H9 (cell line): ENCODE measurements around the gene LAMB1. TPM values are rescaled to one million over a fixed set of nuclear protein-coding genes. Genes with fewer than 3 reads are reported as not detected.

Source experiments
- DNase-seq: peaks from one replicate; pipeline ENCODE4 v3.0.0-alpha.2; 2017
- H2AFZ ChIP-seq: one replicate; pipeline ENCODE4 v1.6.1; 2013; ENCODE audit warnings: mild to moderate bottlenecking, low read length, control low read depth, moderate library complexity
- H2AK5ac ChIP-seq: 2 replicates; pipeline ENCODE4 v1.6.1; 2013; ENCODE audit warnings: low read length, control low read depth, mixed read lengths; ENCODE audit not compliant: insufficient read length
- H2BK120ac ChIP-seq: one replicate; pipeline ENCODE4 v1.6.1; 2013; ENCODE audit warnings: low read depth, mild to moderate bottlenecking, low read length, control low read depth, inconsistent platforms; ENCODE audit not compliant: poor library complexity, severe bottlenecking
- H2BK12ac ChIP-seq: 2 replicates; pipeline ENCODE4 v1.6.1; 2013; ENCODE audit warnings: low read length, control low read depth, mixed read lengths, low read depth; ENCODE audit not compliant: insufficient read length
- H2BK15ac ChIP-seq: 2 replicates; pipeline ENCODE4 v1.6.1; 2013; ENCODE audit warnings: low read depth, low read length, control low read depth
- H2BK20ac ChIP-seq: one replicate; pipeline ENCODE4 v1.6.1; 2013; ENCODE audit warnings: low read depth, mild to moderate bottlenecking, low read length, control low read depth, inconsistent platforms; ENCODE audit not compliant: poor library complexity, severe bottlenecking
- H2BK5ac ChIP-seq: 2 replicates; pipeline ENCODE4 v1.6.1; 2013; ENCODE audit warnings: low read length, control low read depth, mixed read lengths; ENCODE audit not compliant: insufficient read length
- H3K14ac ChIP-seq: 2 replicates; pipeline ENCODE4 v1.6.1; 2013; ENCODE audit warnings: low read length, control low read depth; ENCODE audit not compliant: insufficient read depth
- H3K18ac ChIP-seq: 2 replicates; pipeline ENCODE4 v1.6.1; 2013; ENCODE audit warnings: low read depth, mild to moderate bottlenecking, mixed read lengths, low read length, control low read depth; ENCODE audit not compliant: insufficient read length
- H3K23ac ChIP-seq: 2 replicates; pipeline ENCODE4 v1.6.1; 2013; ENCODE audit warnings: low read length, control low read depth, mixed read lengths, low read depth; ENCODE audit not compliant: insufficient read length
- H3K23me2 ChIP-seq: 2 replicates; pipeline ENCODE4 v1.6.1; 2013; ENCODE audit warnings: low read depth, mild to moderate bottlenecking, mixed read lengths, low read length, control low read depth; ENCODE audit not compliant: insufficient read length, poor library complexity, severe bottlenecking
- H3K27ac ChIP-seq: 2 replicates; pipeline ENCODE4 v1.5.1; 2013; ENCODE audit warnings: low read length, control low read depth, mixed read lengths, low read depth; ENCODE audit not compliant: insufficient read length
- H3K27me3 ChIP-seq: 2 replicates; pipeline ENCODE4 v1.6.1; 2013; ENCODE audit warnings: low read length, control low read depth, inconsistent platforms; ENCODE audit not compliant: insufficient read depth
- H3K4ac ChIP-seq: 2 replicates; pipeline ENCODE4 v1.6.1; 2013; ENCODE audit warnings: low read depth, mild to moderate bottlenecking, control low read depth, inconsistent platforms, low read length, moderate library complexity
- H3K4me1 ChIP-seq: 2 replicates; pipeline ENCODE4 v1.6.1; 2013; ENCODE audit warnings: low read length, control low read depth, inconsistent platforms; ENCODE audit not compliant: insufficient read depth
- H3K4me2 ChIP-seq: 2 replicates; pipeline ENCODE4 v1.6.1; 2013; ENCODE audit warnings: low read length, control low read depth, mixed read lengths; ENCODE audit not compliant: insufficient read length, insufficient read depth
- H3K56ac ChIP-seq: 2 replicates; pipeline ENCODE4 v1.6.1; 2013; ENCODE audit warnings: low read depth, mild to moderate bottlenecking, mixed read lengths, low read length, control low read depth; ENCODE audit not compliant: insufficient read length
- H3K79me1 ChIP-seq: 2 replicates; pipeline ENCODE4 v1.6.1; 2013; ENCODE audit warnings: low read depth, mild to moderate bottlenecking, moderate library complexity, low read length, control low read depth, inconsistent platforms; ENCODE audit not compliant: insufficient read depth, poor library complexity, severe bottlenecking
- H3K79me2 ChIP-seq: 2 replicates; pipeline ENCODE4 v1.6.1; 2013; ENCODE audit warnings: low read length, control low read depth, inconsistent platforms; ENCODE audit not compliant: insufficient read depth
- H3K9ac ChIP-seq: 2 replicates; pipeline ENCODE4 v1.6.1; 2013; ENCODE audit warnings: low read length, control low read depth, mixed read lengths; ENCODE audit not compliant: insufficient read length; ENCODE audit errors: extremely low read depth
- H3K9me3 ChIP-seq: one replicate; pipeline ENCODE4 v1.6.1; 2013; ENCODE audit warnings: low read depth, low read length, inconsistent platforms; ENCODE audit not compliant: control insufficient read depth
- H3T11ph ChIP-seq: one replicate; pipeline ENCODE4 v1.6.1; 2013; ENCODE audit warnings: mild to moderate bottlenecking, low read length, control low read depth, inconsistent platforms
- H4K20me1 ChIP-seq: one replicate; pipeline ENCODE4 v1.6.1; 2013; ENCODE audit not compliant: control insufficient read depth, insufficient read length, insufficient read depth
- H4K5ac ChIP-seq: 2 replicates; pipeline ENCODE4 v1.6.1; 2013; ENCODE audit warnings: low read depth, mild to moderate bottlenecking, mixed read lengths, low read length, control low read depth; ENCODE audit not compliant: insufficient read length
- H4K8ac ChIP-seq: replicated peaks from 2 replicates; pipeline ENCODE4 v1.6.1; 2013; ENCODE audit warnings: low read length, control low read depth, mixed read lengths, low read depth; ENCODE audit not compliant: insufficient read length
- H4K91ac ChIP-seq: 2 replicates; pipeline ENCODE4 v1.6.1; 2013; ENCODE audit warnings: low read depth, mild to moderate bottlenecking, moderate library complexity, mixed read lengths, low read length, control low read depth; ENCODE audit not compliant: insufficient read length
- H3K27ac Mint-ChIP-seq, 3 experiments: 2 replicates in 2 of 3; 3 replicates in 1 of 3; pipeline ENCODE4 v1.8.0; 2020 to 2021; ENCODE audit warnings: mixed read lengths in 3 of 3, mild to moderate bottlenecking in 1 of 3, moderate library complexity in 1 of 3
- H3K27me3 Mint-ChIP-seq: 2 replicates; pipeline ENCODE4 v1.8.0; 2021; ENCODE audit warnings: low read depth, mild to moderate bottlenecking, moderate library complexity, mixed read lengths
- H3K36me3 Mint-ChIP-seq, 3 experiments: 2 replicates in 2 of 3; 3 replicates in 1 of 3; pipeline ENCODE4 v1.8.0; 2020 to 2021; ENCODE audit warnings: low read depth in 3 of 3, mixed read lengths in 3 of 3; ENCODE audit not compliant: insufficient read depth in 1 of 3
- H3K4me1 Mint-ChIP-seq, 2 experiments: 2 replicates each; pipeline ENCODE4 v1.8.0; 2020; ENCODE audit warnings: mixed read lengths in 2 of 2
- H3K4me3 Mint-ChIP-seq, 2 experiments: 2 replicates in 1 of 2; 3 replicates in 1 of 2; pipeline ENCODE4 v1.8.0; 2020 to 2021; ENCODE audit warnings: mild to moderate bottlenecking in 2 of 2, mixed read lengths in 2 of 2, moderate library complexity in 1 of 2
- H3K9me3 Mint-ChIP-seq, 2 experiments: 2 replicates in 1 of 2; 3 replicates in 1 of 2; pipeline ENCODE4 v1.8.0; 2020; ENCODE audit warnings: mild to moderate bottlenecking in 2 of 2, mixed read lengths in 2 of 2, moderate library complexity in 1 of 2
- CTCF ChIP-seq: fragments of 200-600 bp; sonication (generic); conservative IDR thresholded peaks from 3 replicates; pipeline ENCODE4 v1.8.0; 2021; ENCODE audit warnings: antibody characterized with exemption, mild to moderate bottlenecking
- WGBS: extraction: QIAGEN DNeasy Blood & Tissue Kit; methylation state at CpG from one replicate; pipeline ENCODE4 v1.1.7; 2013; ENCODE audit warnings: missing lambda C conversion rate, low lambda C conversion rate, mixed read lengths; ENCODE audit not compliant: insufficient read length; ENCODE audit errors: extremely low coverage; 5-methylcytosine and 5-hydroxymethylcytosine counted together
- total RNA-seq: library from RNA; stranded (reverse); gene quantifications from 2 replicates; pipeline ENCODE4 v1.2.1, GENCODE V29; 2021

LAMB1 gene
- total RNA-seq, 1 experiment from 2014 or later, result 75.8 TPM

GRCh38 chr7:107958764-107959526, 44.0 kb downstream of the LAMB1 start:
- H3K4me2 ChIP-seq, result no peak overlapping the region
- peaks cover 12% of the 10 kb centered on the region; the same call in 1 of the 2 replicates for H3K4me1 ChIP-seq
- WGBS, result no CpG with 5 or more reads among the region's 14 CpGs
- H3K9me3 ChIP-seq, result no peaks in the 10 kb centered on the region
- H4K5ac ChIP-seq, result no peak overlapping the region
- H3K23me2 ChIP-seq, result no peaks in the 10 kb centered on the region
- H2BK15ac ChIP-seq, result no peak overlapping the region
- no peak overlapping the region; the same call in 1 of the 2 replicates for H3K14ac ChIP-seq
- no peak for TF ChIP-seq CTCF
- Mint-ChIP-seq H3K9me3 (no peaks in the 10 kb centered on the region), H3K36me3 (peaks cover 32 to 80% (median 65%) of the 10 kb centered on the region in 3 experiments; a peak in 6 of 7 replicates), H3K4me1 (peaks cover 21 to 31% of the 10 kb centered on the region in 2 experiments), H3K27ac (peak overlapping the region in 2 of 3 experiments; percentile 46 to 94; a peak in 6 of 7 replicates), H3K4me3 (no peak overlapping the region), H3K27me3 (no peaks in the 10 kb centered on the region)
- H2AK5ac ChIP-seq, result no peak overlapping the region
- DNase-seq, result no peak
- no peaks in the 10 kb centered on the region for H3K79me1 ChIP-seq
- H3T11ph ChIP-seq, result no peak overlapping the region
- H4K91ac ChIP-seq, result no peak overlapping the region
- H2BK12ac ChIP-seq, result no peak overlapping the region
- H2BK5ac ChIP-seq, result no peak overlapping the region
- H3K27me3 ChIP-seq, result no peaks in the 10 kb centered on the region
- H3K23ac ChIP-seq, result no peak overlapping the region
- no peak overlapping the region for H2BK120ac ChIP-seq
- H3K4ac ChIP-seq, result no peak overlapping the region
- no peak overlapping the region for H2AFZ ChIP-seq
- no peak overlapping the region for H3K18ac ChIP-seq
- no peak overlapping the region for H2BK20ac ChIP-seq
- H3K27ac ChIP-seq, result no peak overlapping the region
- H4K8ac ChIP-seq, result no peak overlapping the region
- no peak overlapping the region for H3K56ac ChIP-seq
- no peaks in the 10 kb centered on the region for H4K20me1 ChIP-seq
- H3K9ac ChIP-seq, result no peak overlapping the region
- H3K79me2 ChIP-seq, result no peaks in the 10 kb centered on the region
